ENCODE results near the gene CCDC60.

The CCDC60 gene

GRCh38 chr12:119544765-119545625, 210.5 kb downstream of the CCDC60 start:
- peak; percentile 70 for DNase-seq (ENCODE audit: low spot score)

DNA sequence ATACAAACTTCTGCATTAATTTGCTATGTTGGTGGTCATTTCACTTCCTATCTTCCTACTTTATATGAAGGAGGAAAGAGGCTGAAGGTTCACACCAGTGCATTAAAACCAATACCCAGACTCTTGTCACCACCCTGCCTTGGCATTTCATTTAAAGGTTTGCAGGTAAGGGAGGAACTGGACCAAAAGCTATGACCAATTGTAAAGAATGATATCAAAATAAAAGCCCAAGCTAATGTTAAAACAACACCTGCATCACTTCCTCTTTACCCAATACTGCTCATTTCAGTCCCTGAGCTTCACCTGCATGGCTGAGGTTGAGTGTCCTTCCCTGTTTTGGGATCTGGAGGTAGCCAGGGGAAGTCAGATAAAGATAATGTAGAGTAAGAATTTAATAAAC, 211.8 kb downstream of the CCDC60 start:
- no peak for DNase-seq (ENCODE audit: low spot score)

DNA sequence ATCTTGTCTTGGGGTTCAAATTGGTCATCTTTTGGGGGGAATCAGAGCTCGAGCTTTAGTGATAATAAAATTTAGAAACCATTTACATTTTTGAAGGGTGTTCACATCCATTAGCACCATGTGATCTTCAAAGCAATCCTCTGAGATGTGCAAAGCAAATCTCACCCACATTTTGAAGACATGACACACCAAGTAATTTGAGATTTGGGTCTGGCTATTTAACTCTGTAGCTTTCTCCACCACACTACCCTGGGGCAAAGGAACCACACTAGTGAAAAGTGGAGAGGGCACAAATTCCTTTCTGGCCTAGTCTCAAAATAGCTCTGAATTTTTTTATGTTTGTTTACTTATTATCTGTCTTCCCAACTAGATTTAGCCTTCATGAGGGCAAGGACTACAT, 212.5 kb downstream of the CCDC60 start:
- DNase-seq (ENCODE audit: low spot score): no peak

GRCh38 chr12:119556854-119557253, 222.3 kb downstream of the CCDC60 start:
- no peak for DNase-seq (ENCODE audit: low spot score)

DNA sequence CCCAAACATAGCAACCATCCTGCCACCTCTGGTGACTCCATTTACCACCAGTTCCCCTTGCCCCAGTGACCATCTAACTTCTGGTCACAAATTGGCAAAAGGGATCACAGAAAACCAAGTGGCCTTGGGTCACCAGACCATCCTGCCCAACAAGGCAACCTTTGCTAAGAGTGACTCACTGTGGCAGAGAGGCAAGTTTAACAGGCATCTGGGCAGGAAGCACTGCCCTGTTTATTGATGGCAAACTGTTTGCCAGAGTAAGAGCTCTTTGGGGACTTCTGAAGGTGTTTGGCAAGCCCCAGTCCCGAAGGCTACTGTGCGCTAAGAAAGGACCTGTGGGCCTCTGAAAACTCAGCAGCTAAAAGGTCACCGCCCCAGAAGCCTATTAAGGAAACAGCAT, 230.9 kb downstream of the CCDC60 start:
- DNase-seq (ENCODE audit: low spot score): no peak

DNA sequence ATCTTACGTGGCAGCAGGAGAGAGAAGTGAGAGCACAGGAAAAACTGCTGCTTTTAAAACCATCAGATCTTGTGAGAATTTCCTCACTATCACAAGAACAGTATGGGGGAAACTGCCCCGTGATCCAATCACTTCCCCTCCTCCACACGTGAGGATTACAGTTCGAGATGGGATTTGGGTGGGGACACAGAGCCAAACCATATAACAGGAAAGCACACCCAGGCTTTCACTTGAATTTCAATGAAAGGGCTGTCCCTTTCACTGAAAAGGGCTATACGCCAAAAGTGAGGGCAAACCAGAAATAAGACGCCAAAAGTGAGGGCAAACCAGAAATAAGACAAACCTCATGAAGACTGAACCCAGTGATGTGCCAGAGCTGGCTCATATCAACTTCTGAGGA, 236.2 kb downstream of the CCDC60 start:
- DNase-seq (ENCODE audit: low spot score): no peak

DNA sequence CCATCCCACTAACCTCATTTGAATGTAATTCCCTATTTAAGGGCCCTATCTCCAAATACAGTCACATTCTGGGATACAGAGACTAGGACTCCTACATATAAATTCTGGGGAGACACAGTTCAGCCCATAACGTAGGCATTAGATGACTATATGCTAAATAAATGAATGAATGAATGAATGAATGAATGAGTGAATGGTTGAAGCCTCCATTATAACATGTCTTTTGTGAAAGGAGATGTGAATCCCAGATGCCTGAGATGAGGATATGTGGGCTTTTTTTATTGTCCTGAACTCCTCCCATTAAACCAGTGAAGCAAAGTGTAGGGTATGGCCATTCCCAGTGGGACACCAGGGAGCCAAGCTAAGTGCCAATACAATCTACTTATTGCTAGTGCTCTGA, 238.6 kb downstream of the CCDC60 start:
- no peak for DNase-seq (ENCODE audit: low spot score)

- no peak for DNase-seq (ENCODE audit: low spot score)
Observed at GRCh38 chr12:119574255-119574654, 239.7 kb downstream of the CCDC60 start.

DNA sequence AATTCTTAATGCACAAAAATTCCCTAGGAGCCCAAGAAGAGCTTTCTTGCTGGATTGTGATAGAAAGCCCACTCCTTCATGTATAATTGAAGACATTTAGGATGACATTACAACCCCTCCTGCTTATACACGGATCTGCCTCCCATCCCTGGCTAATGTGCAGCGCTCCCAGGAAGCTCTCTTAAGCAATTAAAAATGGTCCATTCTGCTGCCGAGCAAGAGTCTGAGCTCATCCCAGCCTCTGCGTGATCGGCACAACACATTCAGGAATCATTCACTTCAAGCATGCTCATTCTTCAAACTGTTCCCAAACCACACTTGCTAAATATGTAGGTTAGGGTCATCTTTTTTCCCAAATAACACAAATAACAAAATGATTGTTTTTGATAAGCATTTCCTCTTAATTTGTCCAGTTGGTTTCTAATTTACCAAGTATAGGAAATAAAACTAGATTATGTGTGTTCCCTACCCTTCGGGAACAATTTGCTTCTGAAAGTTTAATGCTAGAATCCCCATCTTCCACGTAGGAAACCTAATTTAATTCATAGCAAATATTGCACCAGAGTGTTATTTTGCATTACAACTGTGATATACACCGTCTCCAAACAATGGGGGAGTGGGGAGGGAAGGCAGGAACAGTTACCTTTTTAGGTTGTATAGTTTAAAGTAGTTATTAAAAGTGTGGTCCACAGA, 241.7 kb downstream of the CCDC60 start:
- DNase-seq (ENCODE audit: low spot score): no peak

GRCh38 chr12:119576915-119577314, 242.4 kb downstream of the CCDC60 start:
- DNase-seq (ENCODE audit: low spot score): no peak

- DNase-seq (ENCODE audit: low spot score): no peak
Observed at GRCh38 chr12:119578112-119578511, 243.6 kb downstream of the CCDC60 start.

- no peak for DNase-seq (ENCODE audit: low spot score)
Observed at GRCh38 chr12:119589097-119589496, 254.6 kb downstream of the CCDC60 start.

DNA sequence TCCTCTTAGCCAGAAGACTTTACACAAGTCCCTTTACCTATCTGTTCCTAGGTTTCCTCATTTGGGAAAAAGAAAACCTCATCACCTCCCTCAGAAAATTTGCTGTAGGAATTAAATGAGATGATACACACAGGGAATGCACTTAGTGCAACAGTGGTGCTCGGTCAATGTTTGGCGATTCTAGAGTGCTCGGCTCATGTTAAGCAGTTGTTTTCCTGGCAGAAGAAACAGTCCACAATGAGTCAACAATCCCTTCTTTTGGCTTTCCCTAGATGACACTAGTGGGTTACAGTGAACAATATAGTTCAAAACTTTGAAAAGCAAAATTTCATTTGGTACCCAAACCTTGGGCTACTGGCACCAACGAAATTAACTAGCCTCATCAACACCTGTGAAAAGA, 255.1 kb downstream of the CCDC60 start:
- DNase-seq (ENCODE audit: low spot score): no peak

Measured in RKO (cell line).